GM19438 (cell line): Measurements from ENCODE around the gene SLC17A9.

Source experiments
- ATAC-seq: cut with Tn5 transposase; IDR thresholded peaks from one replicate; pipeline ENCODE4 v1.9.1; 2021; ENCODE audit warnings: low read depth; ENCODE audit not compliant: unreplicated experiment

SLC17A9 gene

DNA sequence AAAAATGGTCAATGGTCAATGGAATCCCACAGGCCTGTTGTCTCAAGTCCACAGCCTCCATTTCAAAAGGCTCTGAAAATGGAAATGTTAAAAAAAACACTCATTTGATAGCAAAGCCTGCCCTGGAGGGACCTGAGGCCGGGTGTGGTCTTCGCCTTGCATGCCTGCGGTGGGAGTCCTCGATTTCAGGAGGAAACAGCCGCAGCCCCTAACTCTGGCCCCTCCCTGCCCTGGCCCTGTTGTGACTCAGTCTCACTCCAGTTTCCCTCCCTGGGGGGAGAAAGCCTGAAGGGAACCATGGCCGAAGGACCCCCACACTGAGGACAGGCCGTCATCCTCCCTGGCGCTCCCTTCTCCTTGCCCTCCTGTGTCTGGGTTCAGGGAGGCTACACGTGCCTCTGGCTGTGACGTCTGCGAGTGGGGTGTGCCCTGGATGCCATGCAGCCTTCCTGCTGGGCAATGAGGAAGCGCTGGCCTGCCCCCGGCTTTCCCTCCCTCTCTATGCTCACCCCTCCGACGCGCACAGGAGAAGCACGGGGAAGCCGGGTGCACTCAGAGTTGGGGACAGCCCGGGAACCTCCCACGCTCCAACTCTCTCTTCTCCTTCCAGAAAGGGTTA, 45.0 kb downstream of the SLC17A9 start:
- no peak for ATAC-seq

- no peak for ATAC-seq
Measured at GRCh38 chr20:62998449-62998848, 45.9 kb downstream of the SLC17A9 start.

DNA sequence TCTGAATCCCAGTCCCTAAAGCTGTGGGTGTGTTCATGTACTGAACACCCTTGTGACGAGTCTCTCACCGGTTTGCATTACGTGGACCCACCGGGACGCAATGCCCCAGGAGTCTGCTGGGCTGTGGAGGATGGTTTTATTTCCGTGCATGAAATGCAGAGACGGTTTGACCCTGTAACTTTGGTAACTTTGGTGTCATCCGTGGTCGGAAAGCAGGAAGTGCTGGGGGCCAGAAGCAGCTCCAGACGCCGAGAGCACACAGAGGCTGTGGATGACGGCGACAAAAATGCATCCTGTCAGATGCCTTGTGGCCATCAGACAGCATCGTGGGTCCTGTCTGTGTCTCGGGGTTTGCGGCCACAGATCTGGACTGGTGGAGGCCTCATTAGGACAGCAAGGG, 47.1 kb downstream of the SLC17A9 start:
- ATAC-seq, result no peak

- no peak for ATAC-seq
Measured at GRCh38 chr20:63000036-63000435, 47.5 kb downstream of the SLC17A9 start.

- ATAC-seq, result no peak
Measured at GRCh38 chr20:63000958-63001357, 48.4 kb downstream of the SLC17A9 start.

DNA sequence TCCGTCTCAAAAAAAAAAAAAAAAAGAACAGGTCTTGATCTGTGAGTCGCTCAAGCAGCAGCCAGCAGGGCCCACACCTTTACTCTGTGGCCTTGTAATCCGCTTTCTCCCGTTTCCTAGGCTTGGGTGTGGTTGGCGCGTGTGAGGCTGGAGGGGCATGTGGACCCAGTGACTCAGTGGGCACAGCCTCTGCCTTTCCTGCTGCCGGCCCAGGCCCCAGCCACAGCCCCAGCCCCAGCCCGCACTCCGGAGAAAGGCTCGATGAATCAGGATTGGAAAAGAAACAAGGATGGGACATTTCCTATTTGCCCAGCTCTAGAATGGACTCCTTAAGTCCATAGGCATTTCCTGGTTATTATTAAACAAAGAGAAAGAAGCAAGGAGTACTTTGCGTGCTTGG, 50.0 kb downstream of the SLC17A9 start:
- ATAC-seq, result no peak

DNA sequence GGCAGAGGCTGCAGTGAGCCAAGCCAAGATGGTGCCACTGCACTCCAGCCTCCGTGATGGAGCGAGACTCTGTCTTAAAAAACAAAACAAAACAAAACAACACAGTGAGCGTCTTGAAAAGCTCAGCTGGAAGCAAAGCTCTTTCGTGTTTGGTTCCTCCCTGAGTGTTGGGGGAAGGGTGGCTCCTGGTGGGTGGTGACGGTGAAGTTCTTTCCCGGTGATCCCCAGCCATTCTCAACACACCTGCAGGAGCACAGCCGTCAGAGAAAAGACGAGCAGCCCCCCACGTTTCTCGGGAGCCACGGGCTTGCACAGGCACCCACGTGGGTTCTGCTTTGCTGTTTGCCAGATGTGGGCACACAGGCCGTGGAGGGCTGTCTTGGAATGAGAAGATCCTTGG, 51.0 kb downstream of the SLC17A9 start:
- ATAC-seq, result no peak

- ATAC-seq, result no peak
Measured at GRCh38 chr20:63004607-63005364, 52.3 kb downstream of the SLC17A9 start.

GRCh38 chr20:63005365-63005861, 52.9 kb downstream of the SLC17A9 start:
- ATAC-seq, result no peak

DNA sequence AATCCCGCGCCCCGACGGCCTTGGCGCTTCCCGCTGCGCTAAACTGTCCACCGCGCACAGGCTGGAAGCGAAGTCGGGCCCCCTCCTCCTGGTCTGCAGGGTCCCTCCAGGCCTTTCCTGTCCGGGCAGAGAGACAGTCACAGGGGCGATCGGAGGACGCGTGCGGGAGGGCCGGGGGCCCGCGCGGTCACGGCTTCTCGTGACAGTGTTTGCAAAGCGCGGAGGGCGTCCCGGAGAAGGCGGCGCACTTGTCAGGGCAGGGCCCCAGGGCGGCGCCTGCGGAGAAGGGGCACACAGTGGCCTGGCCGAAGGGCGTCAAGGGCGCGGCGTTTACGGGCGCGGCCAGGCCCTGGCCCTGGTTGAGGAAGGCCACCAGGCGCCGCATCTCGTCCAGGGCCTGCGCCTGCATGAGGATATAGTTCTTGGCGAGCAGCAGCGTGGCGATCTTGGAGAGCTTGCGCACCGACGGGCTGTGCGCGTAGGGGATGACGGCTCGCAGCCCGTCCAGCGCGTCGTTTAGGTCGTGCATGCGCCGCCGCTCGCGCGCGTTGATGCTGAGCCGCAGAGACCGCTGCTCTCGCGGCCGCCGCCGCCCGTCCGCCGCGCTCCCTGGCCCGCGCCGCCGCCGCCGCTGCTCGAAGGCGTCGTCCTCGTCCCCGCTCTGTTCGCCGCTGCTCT, 53.5 kb downstream of the SLC17A9 start:
- ATAC-seq, result no peak

- no peak for ATAC-seq
Measured at GRCh38 chr20:63006540-63007359, 54.2 kb downstream of the SLC17A9 start, which contains the start of gene BHLHE23. Gene BHLHE23 (minus strand): TSS chr20:63006964. CDS start chr20:63006774, 190 bp downstream.

- ATAC-seq, result no peak
Measured at GRCh38 chr20:63007360-63007645, 54.8 kb downstream of the SLC17A9 start.

GRCh38 chr20:63007646-63008488, 55.4 kb downstream of the SLC17A9 start:
- ATAC-seq, result no peak

DNA sequence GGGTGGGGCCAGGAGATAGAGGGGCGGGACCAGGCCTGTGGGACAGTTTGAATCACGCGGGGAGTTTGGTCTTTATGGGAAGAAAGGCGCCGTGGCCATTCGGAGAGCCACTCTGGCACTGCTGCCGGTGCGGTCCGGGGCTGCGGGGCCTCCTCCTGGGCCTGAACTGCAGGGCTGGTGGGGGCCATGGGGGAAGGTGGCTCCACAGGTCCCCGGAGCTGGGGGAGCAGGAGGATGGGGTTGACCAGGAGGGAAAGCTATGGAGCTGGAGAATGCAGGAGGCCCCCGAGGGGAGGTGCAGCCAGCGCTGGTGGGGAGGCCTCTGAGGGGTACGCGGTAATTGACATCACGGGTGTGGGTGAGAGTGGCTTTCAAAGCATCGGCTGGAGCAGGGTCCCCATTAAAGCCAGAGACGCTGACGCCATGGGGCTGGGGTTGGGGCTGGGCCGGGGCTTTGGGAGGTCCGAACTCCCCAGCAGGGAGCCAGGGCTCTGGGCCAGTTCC, 56.1 kb downstream of the SLC17A9 start:
- no peak for ATAC-seq

DNA sequence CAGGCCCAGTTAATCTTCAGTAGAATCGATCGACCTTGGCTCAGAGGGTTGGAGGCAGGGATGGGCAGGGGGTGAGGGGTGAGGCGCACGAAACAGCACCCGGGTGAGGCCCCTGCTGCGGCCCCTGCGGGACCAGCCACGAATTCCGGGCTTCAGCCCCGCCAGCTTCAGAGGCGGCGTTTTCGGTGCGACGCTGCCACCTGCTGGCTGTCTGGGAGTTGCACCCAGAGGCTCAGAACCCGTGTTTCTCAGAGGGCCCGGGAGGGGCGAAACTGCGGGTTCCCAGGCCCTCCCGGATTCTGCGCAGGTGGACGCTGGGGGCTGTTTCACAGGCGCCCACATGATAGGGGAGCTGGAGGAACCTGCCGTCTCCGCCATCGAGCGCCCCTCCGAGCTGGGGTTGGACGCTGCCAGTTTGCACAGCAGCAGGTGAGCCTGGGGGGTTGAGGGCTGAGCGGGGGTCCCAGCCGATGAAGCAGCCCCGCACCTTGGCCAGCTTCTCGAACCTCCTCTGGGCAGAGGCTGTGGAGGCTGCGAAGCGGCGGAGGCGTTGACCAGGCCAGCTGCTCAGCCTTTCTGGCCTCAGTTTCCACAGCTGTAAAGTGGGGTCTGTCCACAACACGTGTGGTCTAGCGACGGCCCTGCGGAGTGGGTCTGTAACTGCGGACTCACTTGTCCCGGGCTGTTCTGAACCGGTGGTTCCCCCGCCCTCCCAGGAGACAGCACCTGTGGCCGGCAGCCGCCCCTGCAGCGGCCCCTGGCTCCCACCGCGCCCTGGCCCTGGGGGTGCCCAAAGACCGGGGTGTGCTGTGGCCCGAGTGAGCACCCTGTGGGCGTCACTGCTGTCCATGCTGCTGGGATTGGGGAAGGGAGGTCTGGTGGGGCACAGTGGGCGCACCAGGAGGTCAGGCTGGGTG, 56.8 kb downstream of the SLC17A9 start:
- ATAC-seq, result peak; percentile 42

DNA sequence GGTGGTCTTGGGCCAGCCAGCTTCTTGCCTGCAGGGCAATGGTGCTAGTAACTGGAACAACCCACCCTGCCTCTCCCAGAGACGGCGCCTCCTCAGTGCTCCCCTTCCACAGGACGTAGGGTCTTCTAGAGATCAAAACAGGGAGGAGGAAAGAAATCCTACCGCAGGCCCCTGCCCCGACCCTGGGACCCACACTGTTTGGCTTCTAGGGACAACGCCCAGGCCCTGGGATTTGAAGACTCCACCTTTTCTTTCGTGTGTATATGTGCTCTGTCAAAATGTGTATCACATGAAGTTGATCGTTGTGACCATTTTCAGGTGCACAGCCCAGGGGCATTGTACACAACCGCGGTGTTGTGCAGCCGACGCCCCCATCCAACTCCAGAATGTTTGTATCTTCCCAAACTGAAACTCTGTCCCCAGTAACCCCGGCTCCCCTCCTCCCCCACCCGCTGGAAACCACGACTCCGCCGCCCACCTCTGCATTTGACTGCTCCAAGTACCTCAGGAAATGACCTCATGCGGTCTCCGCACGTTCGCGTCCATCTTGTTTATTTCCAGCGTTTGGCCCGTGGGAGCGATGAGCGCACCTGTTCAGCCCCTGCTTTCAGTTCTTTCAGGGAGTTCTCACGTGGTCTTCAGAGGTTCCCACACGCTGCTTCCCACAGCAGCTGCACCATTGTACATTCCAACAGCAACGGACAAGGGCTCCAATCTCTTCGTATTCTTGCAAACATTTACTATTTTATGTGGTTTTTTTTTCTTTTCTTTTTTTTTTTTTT, 57.7 kb downstream of the SLC17A9 start:
- ATAC-seq, result peak; percentile 48

DNA sequence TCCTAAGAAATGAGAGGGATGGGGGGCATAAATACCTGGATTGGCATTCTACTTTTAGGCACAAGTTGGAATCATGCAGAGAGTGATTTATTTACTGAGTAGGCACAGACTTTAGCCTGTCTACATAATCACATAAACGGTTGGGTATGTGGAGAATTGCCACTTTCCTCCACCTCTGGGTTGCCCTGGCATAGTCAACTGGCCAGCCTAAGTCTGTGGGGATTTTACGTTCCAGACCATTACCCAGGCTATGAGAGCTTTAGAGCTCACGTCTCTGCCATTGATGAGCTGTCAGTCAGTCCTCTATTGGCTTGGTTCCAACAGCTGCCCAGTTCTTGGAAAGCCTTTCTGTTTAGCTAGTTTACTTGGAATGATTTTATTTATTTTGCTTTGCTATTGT, 59.3 kb downstream of the SLC17A9 start:
- ATAC-seq, result no peak

DNA sequence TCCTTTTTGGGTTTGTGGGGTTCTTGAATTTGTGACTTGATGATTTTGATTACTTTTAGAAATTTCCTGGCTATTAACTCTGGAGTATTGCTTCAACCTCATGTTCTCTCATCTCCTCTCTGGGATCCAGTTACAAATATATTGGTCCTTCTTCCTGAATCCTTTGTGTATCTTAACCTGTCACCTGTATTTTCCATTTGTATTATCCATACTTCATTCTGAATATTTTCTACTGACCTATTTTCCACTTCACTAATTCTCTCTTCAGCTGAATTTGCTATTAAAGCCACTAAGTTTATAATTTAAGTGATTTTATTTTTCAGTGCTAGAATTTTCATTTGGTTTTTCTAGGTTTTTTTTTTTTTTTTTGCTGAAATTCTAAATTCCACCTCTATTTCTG, 60.7 kb downstream of the SLC17A9 start:
- ATAC-seq, result no peak
